HepG2 (cell line): ENCODE data around the gene MRPL48. TPM values are rescaled to one million over a fixed set of nuclear protein-coding genes. Genes with fewer than 3 reads are reported as not detected.

Experiments used
- ADNP ChIP-seq: sonication (generic); formaldehyde crosslinking; IDR thresholded peaks from 2 replicates; pipeline ENCODE4 v1.4.0; 2020; ENCODE audit warnings: missing genetic modification reagents
- AGO1 ChIP-seq: fragments of 200-400 bp; formaldehyde crosslinking; IDR thresholded peaks from 2 replicates; pipeline ENCODE4 v1.6.1; 2017; ENCODE audit warnings: mild to moderate bottlenecking, low read depth, low read length, moderate library complexity; ENCODE audit not compliant: poor library complexity, severe bottlenecking
- ATF7 ChIP-seq, 2 experiments: fragments of 450-650 bp in 1 of 2; sonication (generic) in 1 of 2; formaldehyde crosslinking in 1 of 2; IDR thresholded peaks; 2 replicates each; pipeline versions ENCODE4 v1.4.0 to v1.6.1; 2016 to 2020; ENCODE audit warnings: antibody characterized with exemption in 1 of 2, mild to moderate bottlenecking in 1 of 2, missing genetic modification reagents in 1 of 2
- CCDC6 ChIP-seq: sonication (generic); formaldehyde crosslinking; IDR thresholded peaks from 2 replicates; pipeline ENCODE4 v1.8.1; 2022; ENCODE audit warnings: mild to moderate bottlenecking, missing genetic modification reagents, moderate library complexity
- CREB3 ChIP-seq: sonication (generic); formaldehyde crosslinking; IDR thresholded peaks from 2 replicates; pipeline ENCODE4 v1.5.0; 2020; ENCODE audit warnings: missing genetic modification reagents
- CREM ChIP-seq, 2 experiments: sonication (generic) in 1 of 2; formaldehyde crosslinking in 1 of 2; IDR thresholded peaks; 2 replicates each; pipeline versions ENCODE4 v1.4.0 to v1.6.1; 2016 to 2020; ENCODE audit warnings: antibody characterized with exemption in 1 of 2, mild to moderate bottlenecking in 1 of 2, missing genetic modification reagents in 1 of 2
- DR1 ChIP-seq: sonication (generic); formaldehyde crosslinking; IDR thresholded peaks from 2 replicates; pipeline ENCODE4 v1.8.0; 2021; ENCODE audit warnings: mild to moderate bottlenecking, missing genetic modification reagents, inconsistent platforms
- FOXO1 ChIP-seq: sonication (generic); formaldehyde crosslinking; IDR thresholded peaks from 2 replicates; pipeline ENCODE4 v1.4.0; 2020; ENCODE audit warnings: missing genetic modification reagents
- HOXD1 ChIP-seq: sonication (generic); formaldehyde crosslinking; IDR thresholded peaks from 2 replicates; pipeline ENCODE4 v1.5.0; 2020; ENCODE audit warnings: missing genetic modification reagents
- JUND ChIP-seq: sonication (generic); formaldehyde crosslinking; IDR thresholded peaks from 2 replicates; pipeline ENCODE4 v1.8.0; 2022; ENCODE audit warnings: mild to moderate bottlenecking, missing genetic modification reagents
- KLF9 ChIP-seq: IDR thresholded peaks from 2 replicates; pipeline ENCODE4 v1.6.1; 2016; ENCODE audit warnings: low read depth
- SOX13 ChIP-seq, 3 experiments: fragments of 450-650 bp in 1 of 3; sonication (generic) in 1 of 3; formaldehyde crosslinking in 1 of 3; IDR thresholded peaks in 2 of 3; conservative IDR thresholded peaks in 1 of 3; 2 replicates each; pipeline versions ENCODE4 v1.5.0 to v1.6.1; 2016 to 2020; ENCODE audit warnings: antibody characterized with exemption in 1 of 3, mild to moderate bottlenecking in 1 of 3, missing compliant biosample characterization in 1 of 3, missing genetic modification reagents in 1 of 3, moderate library complexity in 1 of 3
- ZFP36 ChIP-seq: fragments of 150-350 bp; IDR thresholded peaks from 2 replicates; pipeline ENCODE4 v1.6.1; 2018; ENCODE audit warnings: borderline replicate concordance, low read length, low read depth; ENCODE audit not compliant: partially characterized antibody
- ZNF251 ChIP-seq: sonication (generic); formaldehyde crosslinking; IDR thresholded peaks from 2 replicates; pipeline ENCODE4 v1.9.0; 2021; ENCODE audit warnings: mild to moderate bottlenecking, missing genetic modification reagents
- ZNF564 ChIP-seq: sonication (generic); formaldehyde crosslinking; IDR thresholded peaks from 2 replicates; pipeline ENCODE4 v1.8.1; 2023; ENCODE audit warnings: mild to moderate bottlenecking, missing genetic modification reagents
- ZNF589 ChIP-seq: sonication (generic); formaldehyde crosslinking; conservative IDR thresholded peaks from 2 replicates; pipeline ENCODE4 v1.8.0; 2022; ENCODE audit warnings: mild to moderate bottlenecking, moderate library complexity, missing genetic modification reagents
- ZNF747 ChIP-seq: sonication (generic); formaldehyde crosslinking; IDR thresholded peaks from 2 replicates; pipeline ENCODE4 v1.8.1; 2023; ENCODE audit warnings: missing genetic modification reagents, mild to moderate bottlenecking, borderline replicate concordance
- ZNF777 ChIP-seq: sonication (generic); formaldehyde crosslinking; IDR thresholded peaks from 2 replicates; pipeline ENCODE4 v1.4.0; 2020; ENCODE audit warnings: missing genetic modification reagents
- polyA plus RNA-seq, 8 experiments: library from polyadenylated mRNA; depleted of rRNA in 3 of 8; stranded (reverse) in 7 of 8; unstranded in 1 of 8; fragments of >200 nt; fragmentation: Illumina TruSeq in 4 of 8; extraction: Trizol in 4 of 8; gene quantifications; 2 replicates each; pipeline versions ENCODE4 v1.2.1 to v1.2.3, GENCODE V29; 2011 to 2016; ENCODE audit warnings: low read depth in 4 of 8, missing spikeins in 1 of 8, mixed read lengths in 1 of 8; ENCODE audit not compliant: insufficient read depth in 1 of 8
- total RNA-seq, 5 experiments: library from RNA; depleted of rRNA; stranded (reverse); fragments of >200 nt; fragmentation: Illumina TruSeq; extraction: Trizol; gene quantifications; 2 replicates each; pipeline ENCODE4 v1.2.3, GENCODE V29; 2016; ENCODE audit warnings: low read depth in 1 of 5
- TF ChIP-seq, protein P1 (sequence below): sonication (generic); formaldehyde crosslinking; conservative IDR thresholded peaks from 2 replicates; pipeline ENCODE4 v1.4.0; 2020; ENCODE audit warnings: missing genetic modification reagents
- TF ChIP-seq, protein P2 (sequence below): sonication (generic); formaldehyde crosslinking; IDR thresholded peaks from 2 replicates; pipeline ENCODE4 v1.5.0; 2020; ENCODE audit warnings: mild to moderate bottlenecking, missing genetic modification reagents
- TF ChIP-seq, protein P3 (sequence below): fragments of 450-650 bp; IDR thresholded peaks from 2 replicates; pipeline ENCODE4 v1.6.1; 2017
- TF ChIP-seq, protein P4 (sequence below): sonication (generic); formaldehyde crosslinking; IDR thresholded peaks from 2 replicates; pipeline ENCODE4 v1.5.1; 2020; ENCODE audit warnings: mild to moderate bottlenecking, missing genetic modification reagents, moderate library complexity

MRPL48 gene
- total and polyA plus RNA-seq, 2 of the 13 experiments (the other 11 are each of a cell fraction or from before 2014, with no cell fraction given) = 61.2 to 67.9 TPM

DNA sequence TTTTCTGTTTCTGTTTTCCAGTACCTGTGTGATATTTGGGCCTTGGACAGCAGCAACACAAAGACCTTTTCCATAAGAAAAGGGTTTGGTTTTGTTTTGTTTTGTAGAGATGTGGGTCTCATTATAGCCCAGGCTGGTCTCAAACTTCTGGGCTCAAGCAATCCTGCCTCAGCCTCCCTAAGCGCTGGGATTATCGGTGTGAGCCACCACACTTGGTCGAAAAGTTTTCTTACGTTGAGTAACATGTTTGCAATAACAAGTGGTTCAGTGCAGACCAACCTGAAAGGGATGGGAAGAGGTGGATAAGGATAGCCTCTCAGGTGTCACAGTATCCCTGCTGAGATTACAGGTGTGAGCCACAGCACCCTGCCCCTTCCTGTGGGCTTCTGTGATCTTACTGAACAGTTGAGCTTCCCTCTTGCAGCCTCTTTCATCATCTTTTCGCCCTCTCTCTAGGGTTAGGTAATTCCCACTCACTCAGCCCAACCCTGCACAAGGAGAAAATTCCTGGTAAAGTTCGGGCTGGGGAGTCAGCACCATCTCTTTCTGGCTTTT is 3.5 kb upstream of the MRPL48 start (continued):
- TF ChIP-seq ATF7 (IDR thresholded peaks at IDR 0.05) (peak; percentile 58; the same call in 1 of the 2 replicates), ATF7 (CRISPR knock-in tag; IDR thresholded peaks at IDR 0.05) (no peak), ZNF564 (CRISPR knock-in tag) (no peak), ZNF747 (CRISPR knock-in tag) (no peak), ZNF589 (no peak), DR1 (no peak), JUND (CRISPR knock-in tag) (no peak), ADNP (CRISPR knock-in tag) (no peak), FOXO1 (CRISPR knock-in tag) (no peak), SOX13 (IDR thresholded peaks at IDR 0.05) (no peak), SOX13 (CRISPR knock-in tag; conservative IDR thresholded peaks at IDR 0.05 in 1 of 2, IDR thresholded peaks at IDR 0.05 in 1 of 2) (peak in 1 of 2 experiments; percentile 55; a peak in 1 of 4 replicates), KLF9 (CRISPR knock-in tag) (no peak), CREB3 (CRISPR knock-in tag) (no peak), CCDC6 (CRISPR knock-in tag) (peak; percentile 88), AGO1 (no peak), HOXD1 (no peak), CREM (IDR thresholded peaks at IDR 0.05) (0 out of 2 replicates have a peak, but pooled peaks have one; percentile 18), CREM (CRISPR knock-in tag; IDR thresholded peaks at IDR 0.05) (no peak), ZNF777 (CRISPR knock-in tag) (no peak), ZNF251 (CRISPR knock-in tag) (no peak), ZFP36 (no peak)
- TF ChIP-seq, protein P1, sequence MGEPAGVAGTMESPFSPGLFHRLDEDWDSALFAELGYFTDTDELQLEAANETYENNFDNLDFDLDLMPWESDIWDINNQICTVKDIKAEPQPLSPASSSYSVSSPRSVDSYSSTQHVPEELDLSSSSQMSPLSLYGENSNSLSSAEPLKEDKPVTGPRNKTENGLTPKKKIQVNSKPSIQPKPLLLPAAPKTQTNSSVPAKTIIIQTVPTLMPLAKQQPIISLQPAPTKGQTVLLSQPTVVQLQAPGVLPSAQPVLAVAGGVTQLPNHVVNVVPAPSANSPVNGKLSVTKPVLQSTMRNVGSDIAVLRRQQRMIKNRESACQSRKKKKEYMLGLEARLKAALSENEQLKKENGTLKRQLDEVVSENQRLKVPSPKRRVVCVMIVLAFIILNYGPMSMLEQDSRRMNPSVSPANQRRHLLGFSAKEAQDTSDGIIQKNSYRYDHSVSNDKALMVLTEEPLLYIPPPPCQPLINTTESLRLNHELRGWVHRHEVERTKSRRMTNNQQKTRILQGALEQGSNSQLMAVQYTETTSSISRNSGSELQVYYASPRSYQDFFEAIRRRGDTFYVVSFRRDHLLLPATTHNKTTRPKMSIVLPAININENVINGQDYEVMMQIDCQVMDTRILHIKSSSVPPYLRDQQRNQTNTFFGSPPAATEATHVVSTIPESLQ (CRISPR knock-in tag) = no peak
- TF ChIP-seq, protein P2, sequence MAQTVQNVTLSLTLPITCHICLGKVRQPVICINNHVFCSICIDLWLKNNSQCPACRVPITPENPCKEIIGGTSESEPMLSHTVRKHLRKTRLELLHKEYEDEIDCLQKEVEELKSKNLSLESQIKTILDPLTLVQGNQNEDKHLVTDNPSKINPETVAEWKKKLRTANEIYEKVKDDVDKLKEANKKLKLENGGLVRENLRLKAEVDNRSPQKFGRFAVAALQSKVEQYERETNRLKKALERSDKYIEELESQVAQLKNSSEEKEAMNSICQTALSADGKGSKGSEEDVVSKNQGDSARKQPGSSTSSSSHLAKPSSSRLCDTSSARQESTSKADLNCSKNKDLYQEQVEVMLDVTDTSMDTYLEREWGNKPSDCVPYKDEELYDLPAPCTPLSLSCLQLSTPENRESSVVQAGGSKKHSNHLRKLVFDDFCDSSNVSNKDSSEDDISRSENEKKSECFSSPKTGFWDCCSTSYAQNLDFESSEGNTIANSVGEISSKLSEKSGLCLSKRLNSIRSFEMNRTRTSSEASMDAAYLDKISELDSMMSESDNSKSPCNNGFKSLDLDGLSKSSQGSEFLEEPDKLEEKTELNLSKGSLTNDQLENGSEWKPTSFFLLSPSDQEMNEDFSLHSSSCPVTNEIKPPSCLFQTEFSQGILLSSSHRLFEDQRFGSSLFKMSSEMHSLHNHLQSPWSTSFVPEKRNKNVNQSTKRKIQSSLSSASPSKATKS = no peak
- TF ChIP-seq, protein P3, sequence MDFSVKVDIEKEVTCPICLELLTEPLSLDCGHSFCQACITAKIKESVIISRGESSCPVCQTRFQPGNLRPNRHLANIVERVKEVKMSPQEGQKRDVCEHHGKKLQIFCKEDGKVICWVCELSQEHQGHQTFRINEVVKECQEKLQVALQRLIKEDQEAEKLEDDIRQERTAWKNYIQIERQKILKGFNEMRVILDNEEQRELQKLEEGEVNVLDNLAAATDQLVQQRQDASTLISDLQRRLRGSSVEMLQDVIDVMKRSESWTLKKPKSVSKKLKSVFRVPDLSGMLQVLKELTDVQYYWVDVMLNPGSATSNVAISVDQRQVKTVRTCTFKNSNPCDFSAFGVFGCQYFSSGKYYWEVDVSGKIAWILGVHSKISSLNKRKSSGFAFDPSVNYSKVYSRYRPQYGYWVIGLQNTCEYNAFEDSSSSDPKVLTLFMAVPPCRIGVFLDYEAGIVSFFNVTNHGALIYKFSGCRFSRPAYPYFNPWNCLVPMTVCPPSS = no peak
- TF ChIP-seq, protein P4, sequence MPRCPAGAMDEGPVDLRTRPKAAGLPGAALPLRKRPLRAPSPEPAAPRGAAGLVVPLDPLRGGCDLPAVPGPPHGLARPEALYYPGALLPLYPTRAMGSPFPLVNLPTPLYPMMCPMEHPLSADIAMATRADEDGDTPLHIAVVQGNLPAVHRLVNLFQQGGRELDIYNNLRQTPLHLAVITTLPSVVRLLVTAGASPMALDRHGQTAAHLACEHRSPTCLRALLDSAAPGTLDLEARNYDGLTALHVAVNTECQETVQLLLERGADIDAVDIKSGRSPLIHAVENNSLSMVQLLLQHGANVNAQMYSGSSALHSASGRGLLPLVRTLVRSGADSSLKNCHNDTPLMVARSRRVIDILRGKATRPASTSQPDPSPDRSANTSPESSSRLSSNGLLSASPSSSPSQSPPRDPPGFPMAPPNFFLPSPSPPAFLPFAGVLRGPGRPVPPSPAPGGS (CRISPR knock-in tag) = no peak
